ENCODE measurements around the gene PRX.

DNA sequence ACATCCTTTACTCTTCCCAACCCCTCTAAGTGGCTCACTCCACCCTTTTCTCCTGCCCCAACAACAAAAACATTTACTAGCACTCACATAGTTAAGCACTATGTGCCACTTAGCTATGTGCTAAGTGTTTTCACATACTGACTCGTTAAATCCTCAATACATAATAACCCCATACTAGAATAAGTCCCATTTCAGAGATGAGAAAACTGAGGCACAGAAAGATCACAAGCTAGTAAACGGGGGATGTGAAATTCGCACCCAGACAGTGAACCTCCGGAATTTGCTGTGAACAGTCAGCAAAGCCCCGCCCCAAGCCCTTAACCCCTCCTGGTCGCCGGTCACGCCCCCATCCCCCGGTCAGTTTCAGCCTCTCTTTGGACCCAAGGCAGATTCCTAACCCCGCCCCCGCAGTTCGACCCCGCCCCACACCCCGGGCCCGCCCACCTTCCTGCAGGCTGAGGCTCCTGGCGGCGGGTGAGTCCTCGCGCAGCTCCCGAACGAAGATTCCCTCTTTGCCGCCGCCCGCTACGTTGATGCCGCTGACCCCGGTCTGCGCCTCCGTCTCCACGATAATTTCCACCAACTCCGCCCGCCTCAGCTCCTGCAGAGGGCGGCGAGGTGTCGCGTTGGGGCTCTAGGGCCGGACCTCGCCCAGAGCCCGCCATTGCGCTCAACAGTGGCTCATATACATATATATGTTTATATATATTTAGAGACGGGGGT lies 9.8 kb downstream of the PRX start:
- TF ChIP-seq SRF (IDR thresholded peaks at IDR 0.05; ENCODE audit: low read depth) (no peak), EZH2 (IDR thresholded peaks at IDR 0.05) (no peak), ZNF274 (IDR thresholded peaks at IDR 0.05; ENCODE audit: low read depth, low read length) (no peak), POLR2A (IDR thresholded peaks at IDR 0.05; ENCODE audit: borderline replicate concordance, extremely low read depth, insufficient read depth, insufficient read length) (no peak), POLR2AphosphoS5 (IDR thresholded peaks at IDR 0.05; ENCODE audit: low read depth, low read length) (peak; percentile 21; the same call in 1 of the 2 replicates), JUND (IDR thresholded peaks at IDR 0.05) (no peak), ZBTB33 (IDR thresholded peaks at IDR 0.05; ENCODE audit: extremely low read depth, insufficient replicate concordance, low read length) (no peak), REST (IDR thresholded peaks at IDR 0.05; ENCODE audit: low read depth) (no peak), CBX3 (IDR thresholded peaks at IDR 0.05; ENCODE audit: low read depth) (no peak), SIN3A (IDR thresholded peaks at IDR 0.05; ENCODE audit: low read depth) (no peak)
- TF ChIP-seq, protein P1, sequence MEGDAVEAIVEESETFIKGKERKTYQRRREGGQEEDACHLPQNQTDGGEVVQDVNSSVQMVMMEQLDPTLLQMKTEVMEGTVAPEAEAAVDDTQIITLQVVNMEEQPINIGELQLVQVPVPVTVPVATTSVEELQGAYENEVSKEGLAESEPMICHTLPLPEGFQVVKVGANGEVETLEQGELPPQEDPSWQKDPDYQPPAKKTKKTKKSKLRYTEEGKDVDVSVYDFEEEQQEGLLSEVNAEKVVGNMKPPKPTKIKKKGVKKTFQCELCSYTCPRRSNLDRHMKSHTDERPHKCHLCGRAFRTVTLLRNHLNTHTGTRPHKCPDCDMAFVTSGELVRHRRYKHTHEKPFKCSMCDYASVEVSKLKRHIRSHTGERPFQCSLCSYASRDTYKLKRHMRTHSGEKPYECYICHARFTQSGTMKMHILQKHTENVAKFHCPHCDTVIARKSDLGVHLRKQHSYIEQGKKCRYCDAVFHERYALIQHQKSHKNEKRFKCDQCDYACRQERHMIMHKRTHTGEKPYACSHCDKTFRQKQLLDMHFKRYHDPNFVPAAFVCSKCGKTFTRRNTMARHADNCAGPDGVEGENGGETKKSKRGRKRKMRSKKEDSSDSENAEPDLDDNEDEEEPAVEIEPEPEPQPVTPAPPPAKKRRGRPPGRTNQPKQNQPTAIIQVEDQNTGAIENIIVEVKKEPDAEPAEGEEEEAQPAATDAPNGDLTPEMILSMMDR (IDR thresholded peaks at IDR 0.05 in 2 of 3, conservative IDR thresholded peaks at IDR 0.05 in 1 of 3; ENCODE audit: borderline replicate concordance in 1 of 3, insufficient read depth in 1 of 3, low read depth in 2 of 3, low read length in 2 of 3) = no peak
